HT1080 (cell line): ENCODE data around the gene NCAN. TPM values are rescaled to one million over a fixed set of nuclear protein-coding genes. Genes with fewer than 3 reads are reported as not detected.
"Not testable (repeated sequence)": the region's sequence is repeated elsewhere in the genome, so short reads cannot be mapped to it uniquely, and the experiment has no call there.

Experiments
- DNase-seq: peaks from one replicate; pipeline ENCODE4 v3.0.0-alpha.2; 2015; ENCODE audit warnings: low read depth
- total RNA-seq: library from RNA; depleted of rRNA; stranded (reverse); fragments of >200 nt; shearing (Covaris generic); gene quantifications from 2 replicates; pipeline ENCODE4 v1.2.3, GENCODE V29; 2014

The NCAN gene
- total RNA-seq, 1 experiment from 2014 or later, result not detected

DNA sequence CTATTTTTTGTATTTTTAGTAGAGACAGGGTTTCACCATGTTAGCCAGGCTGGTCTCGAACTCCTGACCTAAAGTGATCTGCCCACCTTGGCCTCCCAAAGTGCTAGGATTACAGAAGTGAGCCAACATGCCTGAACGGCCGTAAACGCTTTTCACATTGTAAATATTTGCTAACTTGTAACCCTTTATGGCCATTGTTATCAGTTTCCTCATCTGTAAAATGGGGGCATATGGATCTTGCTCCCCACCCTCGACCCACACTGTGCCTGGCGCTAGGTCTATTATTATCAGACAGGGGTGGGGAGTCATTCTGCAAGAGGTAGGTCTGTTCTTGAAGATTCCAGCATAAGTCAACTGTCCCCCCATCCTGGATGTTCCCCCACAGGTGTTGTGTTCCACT lies 11.9 kb downstream of the NCAN start:
- DNase-seq, result no peak

DNA sequence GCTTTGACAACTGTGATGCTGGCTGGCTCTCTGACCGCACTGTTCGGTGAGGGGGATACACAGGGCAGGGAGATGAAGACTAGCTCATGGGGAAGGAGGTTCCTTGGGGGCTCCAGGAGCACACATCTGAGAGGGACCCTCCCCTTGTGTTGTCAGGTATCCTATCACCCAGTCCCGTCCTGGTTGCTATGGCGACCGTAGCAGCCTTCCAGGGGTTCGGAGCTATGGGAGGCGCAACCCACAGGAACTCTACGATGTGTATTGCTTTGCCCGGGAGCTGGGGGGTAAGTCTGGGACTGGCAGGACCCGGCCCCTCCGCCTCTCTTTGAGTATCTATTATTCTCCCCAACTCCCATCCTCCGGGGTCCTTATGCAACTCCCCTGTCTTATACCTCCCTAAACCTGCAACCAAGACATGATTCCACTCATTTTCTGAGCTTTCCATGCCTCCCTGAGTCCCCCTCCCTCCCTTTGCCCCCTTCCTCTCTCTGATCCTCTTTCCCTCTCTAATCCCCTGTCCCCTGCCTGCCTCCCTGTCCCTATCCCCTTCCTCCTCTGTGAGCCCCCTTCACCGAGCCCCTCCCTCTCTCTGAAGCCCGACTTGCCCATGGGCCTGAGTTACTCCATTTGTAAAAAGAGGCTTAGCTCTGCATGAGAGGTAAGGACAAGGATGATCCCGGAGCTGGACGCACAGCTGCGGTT lies 12.5 kb downstream of the NCAN start:
- DNase-seq, result no peak

DNA sequence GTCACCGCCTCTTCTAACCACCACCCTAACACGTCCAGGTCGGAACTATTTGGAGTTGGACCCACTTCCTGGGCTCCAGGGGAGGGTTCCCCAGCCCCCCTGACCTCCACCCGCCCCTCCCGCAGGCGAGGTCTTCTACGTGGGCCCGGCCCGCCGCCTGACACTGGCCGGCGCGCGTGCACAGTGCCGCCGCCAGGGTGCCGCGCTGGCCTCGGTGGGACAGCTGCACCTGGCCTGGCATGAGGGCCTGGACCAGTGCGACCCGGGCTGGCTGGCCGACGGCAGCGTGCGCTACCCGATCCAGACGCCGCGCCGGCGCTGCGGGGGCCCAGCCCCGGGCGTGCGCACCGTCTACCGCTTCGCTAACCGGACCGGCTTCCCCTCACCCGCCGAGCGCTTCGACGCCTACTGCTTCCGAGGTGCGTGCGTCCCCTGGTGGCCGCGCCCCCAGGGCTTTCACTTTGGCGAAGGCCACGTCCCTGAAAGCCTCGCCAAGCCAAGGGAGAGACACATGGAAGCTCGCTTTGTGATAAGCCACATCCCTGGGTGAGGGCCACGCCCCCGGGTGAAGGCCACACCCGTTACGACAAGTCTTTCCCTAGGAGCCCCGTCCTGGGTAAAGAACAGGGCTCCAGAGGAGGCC lies 13.2 kb downstream of the NCAN start:
- DNase-seq, result peak; percentile 72

DNA sequence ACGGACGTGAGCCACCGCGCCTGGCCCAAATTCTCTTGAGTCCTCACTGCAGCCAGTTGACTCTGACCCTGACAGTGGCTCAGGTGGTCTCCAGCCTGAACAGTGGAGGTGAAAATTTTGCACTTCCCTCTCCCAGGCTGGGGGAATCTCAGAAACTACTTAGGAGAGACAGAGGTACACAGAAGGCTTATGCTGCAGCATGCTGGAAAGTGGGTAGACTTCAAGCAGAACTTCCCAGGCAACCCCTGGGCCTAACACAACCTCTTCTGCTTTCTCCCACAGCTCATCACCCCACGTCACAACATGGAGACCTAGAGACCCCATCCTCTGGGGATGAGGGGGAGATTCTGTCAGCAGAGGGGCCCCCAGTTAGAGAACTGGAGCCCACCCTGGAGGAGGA lies 14.4 kb downstream of the NCAN start:
- DNase-seq, result no peak

DNA sequence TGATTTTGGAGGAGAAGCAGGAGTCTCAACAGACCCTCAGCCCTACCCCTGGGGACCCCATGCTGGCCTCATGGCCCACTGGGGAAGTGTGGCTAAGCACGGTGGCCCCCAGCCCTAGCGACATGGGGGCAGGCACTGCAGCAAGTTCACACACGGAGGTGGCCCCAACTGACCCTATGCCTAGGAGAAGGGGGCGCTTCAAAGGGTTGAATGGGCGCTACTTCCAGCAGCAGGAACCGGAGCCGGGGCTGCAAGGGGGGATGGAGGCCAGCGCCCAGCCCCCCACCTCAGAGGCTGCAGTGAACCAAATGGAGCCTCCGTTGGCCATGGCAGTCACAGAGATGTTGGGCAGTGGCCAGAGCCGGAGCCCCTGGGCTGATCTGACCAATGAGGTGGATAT lies 14.9 kb downstream of the NCAN start:
- DNase-seq, result no peak

DNA sequence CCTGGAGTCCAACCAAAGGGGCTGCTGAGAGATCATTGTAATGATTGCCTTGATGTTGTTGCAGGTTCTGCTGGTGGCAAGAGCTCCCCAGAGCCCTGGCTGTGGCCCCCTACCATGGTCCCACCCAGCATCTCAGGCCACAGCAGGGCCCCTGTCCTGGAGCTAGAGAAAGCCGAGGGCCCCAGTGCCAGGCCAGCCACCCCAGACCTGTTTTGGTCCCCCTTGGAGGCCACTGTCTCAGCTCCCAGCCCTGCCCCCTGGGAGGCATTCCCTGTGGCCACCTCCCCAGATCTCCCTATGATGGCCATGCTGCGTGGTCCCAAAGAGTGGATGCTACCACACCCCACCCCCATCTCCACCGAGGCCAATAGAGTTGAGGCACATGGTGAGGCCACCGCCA lies 15.5 kb downstream of the NCAN start:
- no peak for DNase-seq

DNA sequence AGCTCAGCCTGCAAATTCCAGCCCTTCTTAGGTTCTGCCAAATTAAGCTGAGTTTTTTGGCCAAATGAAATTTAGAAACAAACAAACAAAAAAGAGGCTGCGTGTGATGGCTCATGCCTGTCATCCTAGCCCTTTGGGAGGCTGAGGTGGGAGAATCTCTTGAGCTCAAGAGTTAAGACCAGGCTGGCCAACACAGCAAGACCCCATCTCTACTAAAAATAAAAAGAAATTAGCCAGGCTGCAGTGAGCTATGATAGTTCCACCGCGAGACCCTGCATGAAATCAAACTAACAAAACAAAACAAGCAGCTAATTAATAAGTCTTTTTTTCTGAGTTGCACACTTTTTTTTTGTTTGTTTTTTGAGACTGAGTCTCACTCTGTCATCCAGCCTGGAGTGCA lies 17.9 kb downstream of the NCAN start:
- no peak for DNase-seq

DNA sequence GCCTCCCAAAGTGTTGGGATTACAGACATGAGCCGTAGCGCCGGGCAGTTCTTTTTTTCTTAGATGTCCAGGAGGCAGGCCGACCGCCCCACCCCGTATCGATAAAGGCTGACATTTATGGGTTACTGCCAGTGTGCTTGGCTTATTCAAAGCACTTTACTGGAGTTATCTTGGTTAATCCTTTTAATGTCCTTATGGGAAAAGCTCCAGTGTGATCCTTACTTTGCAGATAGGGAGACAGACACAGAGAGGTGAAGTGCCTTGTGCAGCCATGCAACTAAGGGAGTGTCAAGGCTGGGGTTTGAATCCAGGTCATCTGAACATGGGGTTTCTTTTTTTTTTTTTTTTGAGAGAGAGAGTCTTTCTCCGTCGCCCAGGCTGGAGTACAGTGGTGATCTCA lies 19.2 kb downstream of the NCAN start:
- no peak for DNase-seq

DNA sequence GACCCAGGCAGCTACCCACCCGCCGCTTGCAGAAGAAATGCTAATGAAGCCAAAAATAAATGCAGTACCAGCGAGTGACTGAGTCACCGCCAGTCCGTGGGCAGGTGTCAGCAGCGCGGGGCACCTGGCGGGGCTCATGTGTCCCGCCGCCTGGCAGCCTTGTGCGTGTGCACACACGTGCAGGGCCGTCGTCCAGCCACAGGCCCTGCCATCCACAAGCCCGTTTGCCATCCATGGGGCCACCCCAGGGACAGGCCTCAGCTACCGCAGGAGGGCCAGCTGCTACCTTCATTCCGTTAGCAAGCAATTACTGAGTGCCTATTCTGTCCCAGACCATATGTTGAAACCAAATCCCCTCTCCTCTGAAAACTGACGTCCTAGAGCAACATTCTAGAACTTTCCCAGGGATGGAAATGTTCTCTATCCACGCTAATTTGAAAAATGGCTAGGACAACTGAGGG lies 20.5 kb downstream of the NCAN start:
- no peak for DNase-seq

DNA sequence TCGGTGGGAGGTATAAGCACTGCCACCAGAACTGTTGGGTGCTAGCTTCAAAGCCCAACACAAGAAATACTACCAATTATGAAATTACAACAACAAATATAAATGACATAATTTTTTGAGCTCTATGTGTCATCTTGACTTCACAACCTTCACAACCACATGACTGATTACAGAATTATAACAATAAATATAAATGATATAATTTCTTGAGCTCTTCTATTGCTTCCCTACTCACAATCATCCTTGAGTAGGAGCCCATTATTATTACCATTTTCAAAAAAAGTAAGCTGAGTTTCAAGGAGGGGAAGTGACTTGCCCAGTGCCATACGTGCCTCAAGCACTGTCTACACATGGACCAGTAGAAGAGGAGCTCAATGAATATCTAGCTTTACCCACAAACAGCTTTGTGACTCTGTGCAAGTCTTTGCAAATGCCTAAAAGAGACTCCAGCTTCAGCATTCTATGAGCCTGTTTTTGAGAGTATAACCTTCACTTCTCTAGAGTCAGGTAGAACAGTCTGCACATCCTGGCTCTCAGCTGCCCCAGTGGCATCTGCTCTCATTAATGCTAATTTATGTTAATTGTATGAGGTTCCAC lies 22.6 kb downstream of the NCAN start:
- no peak for DNase-seq

DNA sequence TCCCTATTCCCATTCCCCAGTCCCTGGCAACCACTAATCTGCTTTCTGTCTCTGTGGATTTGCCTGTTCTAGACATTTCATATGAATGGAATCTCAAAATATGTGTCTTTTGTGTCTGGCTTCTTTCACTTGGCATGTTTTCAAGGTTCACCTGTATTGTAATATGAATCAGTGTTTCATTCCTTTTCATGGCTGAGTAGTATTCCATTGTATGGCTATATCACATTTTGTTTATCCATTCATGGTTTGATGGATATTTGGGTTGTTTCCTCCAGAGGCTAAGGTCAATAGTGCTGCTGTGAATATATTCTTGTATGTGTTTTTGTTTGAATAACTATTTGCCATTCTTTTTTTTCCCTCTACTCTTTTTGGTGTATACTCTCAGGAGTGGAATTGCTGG lies 24.4 kb downstream of the NCAN start:
- DNase-seq, result no peak

DNA sequence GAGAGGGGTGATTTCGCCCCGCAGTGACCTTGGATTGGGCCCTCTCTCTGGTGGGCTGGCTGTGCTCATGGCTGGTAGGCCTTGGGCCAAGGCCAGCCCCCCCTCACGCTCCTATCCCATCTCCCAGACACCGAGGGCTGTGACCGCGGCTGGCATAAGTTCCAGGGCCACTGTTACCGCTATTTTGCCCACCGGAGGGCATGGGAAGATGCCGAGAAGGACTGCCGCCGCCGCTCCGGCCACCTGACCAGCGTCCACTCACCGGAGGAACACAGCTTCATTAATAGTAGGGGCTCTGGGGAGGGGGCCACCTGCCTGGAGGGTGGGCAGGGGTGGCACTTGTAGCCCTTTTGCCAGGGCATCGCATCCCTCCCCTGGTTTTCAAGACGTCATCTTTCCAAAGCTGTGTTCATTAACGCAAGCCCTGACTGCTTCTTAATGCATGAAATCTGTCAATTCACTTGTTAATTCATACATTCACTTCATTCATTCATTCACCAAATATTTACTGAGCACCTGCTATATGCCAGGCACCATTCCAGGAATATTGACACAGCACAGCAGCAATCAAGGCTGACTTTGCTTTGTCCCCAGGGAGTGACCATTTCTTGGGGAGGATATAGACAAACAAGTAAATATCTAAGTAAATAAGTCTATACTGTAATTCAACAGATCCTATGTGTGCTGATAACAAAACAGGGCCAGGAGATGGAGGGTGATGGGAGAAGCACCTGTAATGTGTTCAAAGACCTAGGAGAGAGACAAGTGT lies 26.6 kb downstream of the NCAN start:
- no peak for DNase-seq

DNA sequence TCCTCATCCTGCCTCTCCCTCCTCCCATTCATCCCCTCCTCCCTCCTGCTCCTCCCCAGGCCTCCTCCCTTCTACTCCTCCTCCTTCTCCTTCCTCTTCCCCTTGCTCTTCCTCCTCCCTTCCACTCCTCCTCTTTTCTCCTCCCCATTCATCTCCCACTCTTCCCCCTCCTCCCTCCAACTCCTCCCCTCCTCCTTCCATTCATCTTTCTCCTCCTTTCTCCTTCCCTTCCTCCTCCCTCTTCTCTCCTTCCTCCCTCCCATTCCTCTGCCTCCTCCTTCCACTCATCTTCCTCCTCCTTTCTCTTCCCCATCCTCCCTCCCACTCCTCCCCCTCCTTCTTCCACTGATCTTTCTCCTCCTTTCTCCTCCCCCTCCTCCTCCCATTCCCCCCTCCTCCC lies 27.9 kb downstream of the NCAN start:
- no peak for DNase-seq

DNA sequence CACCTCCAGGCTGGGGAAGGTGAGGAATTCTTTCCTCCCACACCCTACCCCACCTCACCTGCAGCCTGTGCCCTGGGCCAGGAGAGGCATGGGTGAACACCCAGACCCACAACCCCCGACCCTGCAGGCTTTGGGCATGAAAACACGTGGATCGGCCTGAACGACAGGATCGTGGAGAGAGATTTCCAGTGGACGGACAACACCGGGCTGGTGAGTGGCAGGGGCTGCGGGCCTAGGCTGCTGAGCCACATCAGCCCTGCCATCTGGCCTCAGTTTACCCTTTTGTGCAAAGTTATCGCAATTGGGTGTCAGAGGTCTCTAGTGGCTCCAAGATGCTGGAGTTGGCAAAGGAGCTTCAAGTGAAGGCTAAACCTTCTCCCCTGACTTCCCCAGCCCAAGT lies 28.7 kb downstream of the NCAN start:
- DNase-seq, result no peak

DNA sequence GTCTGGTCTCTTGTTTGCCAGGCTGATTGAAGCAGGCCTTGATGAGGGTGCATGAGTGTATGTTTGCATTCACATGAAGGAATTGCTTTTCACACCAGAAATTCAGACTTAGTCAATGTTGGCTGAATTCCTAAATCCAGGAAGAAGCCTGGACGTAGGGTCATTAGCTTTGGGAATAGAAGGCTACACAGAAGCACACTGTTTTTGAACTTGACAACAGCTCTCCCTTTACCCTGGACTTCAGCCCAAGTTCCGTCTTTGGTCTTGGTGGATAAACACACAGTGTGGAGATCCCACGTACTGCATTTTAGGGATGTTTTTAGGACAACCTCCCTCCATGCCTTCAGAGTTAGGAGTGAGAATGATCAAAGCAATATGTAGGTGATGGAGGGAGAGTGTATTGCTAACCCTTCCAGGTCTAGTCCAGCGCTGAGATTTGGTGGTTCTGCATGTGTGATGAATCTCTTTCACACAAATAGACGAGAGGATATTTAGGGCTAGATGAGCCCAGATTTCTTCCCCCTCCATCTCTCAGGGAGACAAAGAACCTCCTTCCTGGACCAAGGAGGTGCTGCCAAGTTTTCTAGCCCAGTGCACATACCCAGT lies 38.5 kb downstream of the NCAN start:
- no peak for DNase-seq

DNA sequence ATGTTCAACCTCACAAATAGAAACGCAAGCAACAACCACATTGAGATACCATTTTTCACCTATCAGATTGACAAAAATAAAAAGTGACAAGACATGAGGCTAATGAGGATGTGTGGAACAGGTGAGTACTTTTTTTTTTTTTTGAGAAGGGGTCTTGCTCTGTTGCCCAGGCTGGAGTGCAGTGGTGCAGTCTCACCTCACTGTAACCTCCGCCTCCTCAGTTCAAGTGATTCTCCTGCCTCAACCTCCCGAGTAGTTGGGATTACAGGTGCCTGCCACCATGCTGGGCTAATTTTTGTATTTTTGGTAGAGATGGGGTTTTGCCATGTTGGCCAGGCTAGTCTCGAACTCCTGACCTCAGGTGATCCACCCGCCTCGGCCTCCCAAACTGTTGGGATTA lies 41.7 kb downstream of the NCAN start:
- not testable (repeated sequence) for DNase-seq

DNA sequence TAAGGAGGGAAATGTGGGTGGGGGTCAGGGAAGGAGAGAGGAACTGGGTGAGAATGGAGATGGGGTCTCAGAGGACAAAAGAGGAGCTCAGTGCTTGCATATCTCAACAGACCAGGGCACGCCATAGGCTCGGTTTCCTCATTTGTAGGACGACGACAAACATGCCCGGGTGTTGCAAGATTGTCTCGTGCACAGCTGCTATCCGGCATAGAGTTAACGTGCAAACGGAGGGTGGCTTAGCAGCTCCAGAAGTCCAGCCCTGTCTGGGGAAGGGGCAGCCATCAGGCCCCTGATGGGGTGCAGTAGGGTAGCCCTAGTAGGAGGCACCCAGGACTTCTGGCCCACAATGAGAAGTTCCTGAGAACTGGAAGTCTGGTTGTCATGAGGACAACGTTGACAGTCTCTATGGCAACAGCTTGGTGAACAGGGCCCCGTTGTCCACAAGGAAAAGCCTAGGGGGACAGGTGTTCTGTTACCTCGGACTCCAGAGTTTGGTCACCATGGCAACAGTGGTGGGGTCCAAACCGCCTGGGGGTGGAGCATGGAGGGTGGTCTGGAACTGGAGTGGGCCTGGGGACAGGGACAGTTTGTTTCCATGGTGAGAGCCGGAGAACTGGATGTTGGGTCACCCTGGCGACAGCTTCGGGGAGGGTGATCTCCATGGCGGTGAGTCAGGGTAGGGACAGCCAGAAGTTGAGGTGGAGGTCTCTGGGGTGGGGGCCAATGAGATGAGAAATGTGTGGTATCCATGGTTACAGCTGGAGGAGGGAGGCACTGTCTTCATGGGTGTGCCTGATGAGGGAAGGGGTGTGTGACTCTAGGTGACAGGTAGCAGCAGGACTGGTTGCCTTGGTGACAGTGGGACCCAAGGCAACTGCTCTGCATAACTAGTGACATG lies 44.6 kb downstream of the NCAN start:
- peak; percentile 8 for DNase-seq

DNA sequence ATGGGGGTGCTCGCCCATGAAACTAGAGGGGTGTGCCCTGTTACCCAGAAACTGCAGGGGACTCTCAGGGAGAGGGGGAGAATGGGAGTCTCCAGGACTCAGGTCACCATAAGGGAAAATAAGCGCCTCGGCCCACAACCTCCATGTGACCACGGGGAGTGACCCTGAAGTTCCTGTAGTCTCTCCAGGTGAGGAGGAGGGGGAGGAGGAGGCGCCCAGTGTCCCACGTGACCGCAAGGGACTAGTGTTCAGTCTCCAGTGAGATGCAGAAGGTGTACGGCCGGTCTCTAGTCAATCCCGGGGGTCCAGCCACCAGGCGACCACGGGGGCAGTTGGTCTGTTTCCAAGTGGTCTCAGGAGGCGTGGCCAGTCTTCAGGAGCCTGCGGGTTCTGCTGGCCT lies 45.4 kb downstream of the NCAN start:
- DNase-seq, result no peak

DNA sequence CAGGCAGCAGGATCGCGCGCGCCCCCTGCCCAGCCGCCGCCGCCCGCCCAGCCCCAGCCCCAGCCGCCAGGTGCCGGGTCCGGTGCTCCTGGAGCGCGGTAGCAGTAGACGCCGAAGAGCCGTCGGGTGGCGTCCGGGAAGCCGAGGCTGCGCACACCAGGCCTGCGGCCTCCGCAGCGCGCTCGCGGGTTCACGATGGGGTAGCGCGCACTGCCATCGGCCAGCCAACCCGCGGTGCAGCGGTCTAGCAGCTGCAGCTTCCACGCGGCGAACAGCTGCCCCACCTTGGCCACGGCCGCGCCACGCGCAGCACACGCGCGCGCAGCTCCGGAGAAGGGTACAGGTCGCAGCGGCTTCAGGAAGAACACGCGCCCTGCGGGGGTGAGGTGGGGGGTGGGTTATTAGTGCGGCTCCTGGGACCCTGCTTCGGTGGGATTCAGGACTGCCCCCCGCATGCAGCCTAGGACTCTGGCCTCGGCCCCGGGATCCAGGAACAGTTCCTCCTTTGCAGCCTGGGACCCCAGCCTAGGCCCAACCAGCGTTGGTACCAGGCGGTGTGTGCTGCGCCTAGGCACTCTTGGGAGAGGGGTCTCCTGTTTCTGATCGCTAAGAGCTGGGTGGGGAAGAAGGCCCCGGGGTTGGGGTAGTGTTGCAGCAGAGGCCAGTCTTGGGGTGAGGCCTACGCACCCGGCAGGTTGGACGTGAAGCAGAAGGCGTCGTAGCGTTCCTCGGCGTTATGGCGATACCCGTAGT lies 46.3 kb downstream of the NCAN start:
- DNase-seq, result no peak
